Measurements from ENCODE around the gene UBN2.

GRCh38 chr7:139351027-139351426, 120.0 kb downstream of the UBN2 start:
- TF ChIP-seq FOS (IDR thresholded peaks at IDR 0.05; ENCODE audit: borderline replicate concordance, extremely low read depth, insufficient read length) = no peak
- TF ChIP-seq IRF3 (IDR thresholded peaks at IDR 0.05) = no peak
- no peak for TF ChIP-seq CTCF (IDR thresholded peaks at IDR 0.05 in 2 of 3, conservative IDR thresholded peaks at IDR 0.05 in 1 of 3; ENCODE audit: control insufficient read depth in 2 of 3, extremely low read depth in 1 of 3, insufficient read depth in 1 of 3, low read depth in 3 of 3, low read length in 3 of 3)
- no peak for TF ChIP-seq NFXL1 (IDR thresholded peaks at IDR 0.05; ENCODE audit: borderline replicate concordance)
- TF ChIP-seq NFYB (IDR thresholded peaks at IDR 0.05; ENCODE audit: insufficient read depth, low read depth, low read length) = no peak
- TF ChIP-seq EP300 (IDR thresholded peaks at IDR 0.05; ENCODE audit: borderline replicate concordance in 1 of 2, control insufficient read depth in 1 of 2, low read depth in 2 of 2, low read length in 2 of 2) = no peak
- no peak for TF ChIP-seq BRCA1 (IDR thresholded peaks at IDR 0.05; ENCODE audit: low read depth, low read length)
